Measurements from ENCODE around the gene EPHA7. TPM values are rescaled to one million over a fixed set of nuclear protein-coding genes. Genes with fewer than 3 reads are reported as not detected.

The EPHA7 gene
- total and polyA plus RNA-seq, 2 experiments from 2014 or later: 35.8 to 59.0 TPM

DNA sequence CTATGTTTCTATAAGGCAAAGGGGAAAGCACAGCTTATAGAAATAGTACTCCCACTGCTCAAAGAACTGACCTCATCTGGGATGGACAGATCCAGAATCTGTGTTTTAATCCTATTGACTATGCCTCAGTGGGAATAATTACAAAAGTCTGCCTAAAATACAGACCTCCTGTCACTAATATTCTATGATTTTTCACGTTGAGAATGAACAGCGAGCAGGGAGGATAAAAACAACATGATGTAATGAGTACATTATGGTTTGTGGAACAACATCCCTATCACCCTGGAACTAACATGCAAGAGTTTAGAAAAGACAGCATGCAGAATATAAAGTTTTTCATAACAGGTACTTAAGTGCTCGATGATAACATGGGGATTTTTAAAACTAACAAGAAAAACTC is 53.9 kb downstream of the EPHA7 start:
- no peaks in the 10 kb centered on the region for H3K27me3 ChIP-seq
- TF ChIP-seq CTCF (IDR thresholded peaks at IDR 0.05; ENCODE audit: low read depth, low read length): no peak
- H3K4me1 ChIP-seq (ENCODE audit: low read depth): peaks cover 12% of the 10 kb centered on the region
- H3K27ac ChIP-seq: no peak overlapping the region
- H3K4me3 ChIP-seq: no peak overlapping the region
- DNase-seq (ENCODE audit: low read depth in 1 of 2, low spot score in 1 of 2): no peak
- no peaks in the 10 kb centered on the region for H3K9me3 ChIP-seq (ENCODE audit: low read depth)
- H3K36me3 ChIP-seq: no peaks in the 10 kb centered on the region

DNA sequence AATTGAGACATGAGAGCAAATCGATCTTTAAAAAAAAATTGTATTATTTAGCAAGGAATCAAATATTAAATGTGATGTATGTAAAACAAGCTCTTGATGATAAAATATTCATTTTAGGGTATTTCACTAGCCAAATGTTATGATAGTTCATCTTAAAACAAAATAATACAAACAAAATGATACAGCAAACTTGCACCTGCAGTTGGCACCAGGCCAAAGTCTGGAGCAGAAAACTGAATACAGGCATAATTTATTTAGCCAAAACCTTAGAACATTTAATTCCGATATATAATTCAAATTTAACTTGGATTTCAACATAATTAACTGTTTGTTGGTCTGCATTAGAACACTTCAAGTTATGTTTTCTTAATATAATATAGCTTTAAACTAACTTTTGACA is 60.9 kb downstream of the EPHA7 start:
- Histone ChIP-seq H3K27me3 (no peaks in the 10 kb centered on the region), H3K4me1 (ENCODE audit: low read depth) (peaks cover 12% of the 10 kb centered on the region), H3K9me3 (ENCODE audit: low read depth) (no peaks in the 10 kb centered on the region), H3K36me3 (peaks cover 13% of the 10 kb centered on the region), H3K4me3 (no peak overlapping the region), H3K27ac (no peak overlapping the region)
- no peak for TF ChIP-seq CTCF (IDR thresholded peaks at IDR 0.05; ENCODE audit: low read depth, low read length)
- no peak for DNase-seq (ENCODE audit: low read depth in 1 of 2, low spot score in 1 of 2)

DNA sequence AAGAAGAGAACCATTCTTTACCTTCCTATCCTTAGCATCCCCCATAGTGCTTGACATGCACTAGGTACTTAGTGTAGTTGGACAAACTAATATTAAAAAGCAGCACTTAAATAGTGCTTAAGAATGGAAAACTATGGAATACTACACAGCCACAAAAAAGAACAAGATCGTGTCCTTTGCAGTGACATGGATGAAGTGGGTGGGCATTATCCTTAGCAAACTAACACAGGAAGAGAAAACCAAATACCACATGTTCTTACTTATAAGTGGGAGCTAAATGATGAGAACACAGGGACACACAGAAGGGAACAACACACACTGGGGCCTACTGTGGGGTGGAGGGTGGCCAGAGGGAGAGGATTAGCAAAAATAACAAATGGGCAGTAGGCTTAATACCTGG is 66.8 kb downstream of the EPHA7 start:
- Histone ChIP-seq H3K4me3 (no peak overlapping the region), H3K27ac (no peak overlapping the region), H3K36me3 (peaks cover 19% of the 10 kb centered on the region), H3K9me3 (ENCODE audit: low read depth) (no peaks in the 10 kb centered on the region), H3K27me3 (no peaks in the 10 kb centered on the region), H3K4me1 (ENCODE audit: low read depth) (peaks cover 7% of the 10 kb centered on the region)
- TF ChIP-seq CTCF (IDR thresholded peaks at IDR 0.05; ENCODE audit: low read depth, low read length): no peak
- no peak for DNase-seq (ENCODE audit: low read depth in 1 of 2, low spot score in 1 of 2)

- TF ChIP-seq CTCF (IDR thresholded peaks at IDR 0.05; ENCODE audit: low read depth, low read length): no peak
- no peak overlapping the region for H3K4me3 ChIP-seq
- peaks cover 7% of the 10 kb centered on the region for H3K4me1 ChIP-seq (ENCODE audit: low read depth)
- DNase-seq (ENCODE audit: low read depth in 1 of 2, low spot score in 1 of 2): no peak
- peaks cover 7% of the 10 kb centered on the region for H3K36me3 ChIP-seq
- H3K27ac ChIP-seq: peak overlapping the region; percentile 29
- H3K9me3 ChIP-seq (ENCODE audit: low read depth): no peaks in the 10 kb centered on the region
- no peaks in the 10 kb centered on the region for H3K27me3 ChIP-seq
These were observed 68.1 kb downstream of the EPHA7 start for GRCh38 chr6:93351222-93351621.

- no peaks in the 10 kb centered on the region for H3K9me3 ChIP-seq (ENCODE audit: low read depth)
- H3K4me1 ChIP-seq (ENCODE audit: low read depth): peaks cover 7% of the 10 kb centered on the region
- H3K27me3 ChIP-seq: no peaks in the 10 kb centered on the region
- no peak for TF ChIP-seq CTCF (IDR thresholded peaks at IDR 0.05; ENCODE audit: low read depth, low read length)
- H3K36me3 ChIP-seq: peaks cover 5% of the 10 kb centered on the region
- peak overlapping the region; percentile 29 for H3K27ac ChIP-seq
- no peak for DNase-seq (ENCODE audit: low read depth in 1 of 2, low spot score in 1 of 2)
- no peak overlapping the region for H3K4me3 ChIP-seq
These were observed 68.6 kb downstream of the EPHA7 start for GRCh38 chr6:93350774-93351173.

- no peak overlapping the region for H3K27ac ChIP-seq
- no peaks in the 10 kb centered on the region for H3K4me1 ChIP-seq (ENCODE audit: low read depth)
- no peaks in the 10 kb centered on the region for H3K9me3 ChIP-seq (ENCODE audit: low read depth)
- no peak for TF ChIP-seq CTCF (IDR thresholded peaks at IDR 0.05; ENCODE audit: low read depth, low read length)
- H3K36me3 ChIP-seq: no peaks in the 10 kb centered on the region
- no peak for DNase-seq (ENCODE audit: low read depth in 1 of 2, low spot score in 1 of 2)
- H3K4me3 ChIP-seq: no peak overlapping the region
- H3K27me3 ChIP-seq: no peaks in the 10 kb centered on the region
These were observed 75.0 kb downstream of the EPHA7 start for GRCh38 chr6:93344333-93344835.

Data from cardiac muscle cell (in vitro differentiated cells and primary cell).